DOHH2 (cell line): ENCODE results near the gene NRL.

Source experiments
- H3F3A ChIP-seq: fragments of 200-600 bp; sonication (generic), shearing (Covaris generic); 2 replicates; pipeline ENCODE4 v1.6.0; 2016; ENCODE audit warnings: antibody characterized with exemption, mild to moderate bottlenecking; ENCODE audit not compliant: control insufficient read depth, insufficient read depth
- H3K27ac ChIP-seq: fragments of 200-600 bp; sonication (generic); 2 replicates; pipeline ENCODE4 v1.5.1; 2014; ENCODE audit warnings: low read depth, mild to moderate bottlenecking, low read length, moderate library complexity
- H3K27me3 ChIP-seq: fragments of 200-600 bp; sonication (generic); 2 replicates; pipeline ENCODE4 v1.6.1; 2014; ENCODE audit warnings: mild to moderate bottlenecking, low read length, mixed read lengths; ENCODE audit not compliant: control insufficient read depth
- H3K36me3 ChIP-seq: fragments of 200-600 bp; sonication (generic); 2 replicates; pipeline ENCODE4 v1.6.1; 2014; ENCODE audit warnings: mild to moderate bottlenecking, low read length, moderate library complexity, mixed read lengths; ENCODE audit not compliant: control insufficient read depth
- H3K4me1 ChIP-seq: fragments of 200-600 bp; sonication (generic); 2 replicates; pipeline ENCODE4 v1.6.1; 2014; ENCODE audit warnings: mild to moderate bottlenecking, low read length, mixed read lengths; ENCODE audit not compliant: control insufficient read depth
- H3K4me2 ChIP-seq: fragments of 200-600 bp; sonication (generic); 2 replicates; pipeline ENCODE4 v1.6.0; 2014; ENCODE audit warnings: mild to moderate bottlenecking, low read length, moderate library complexity
- H3K4me3 ChIP-seq: fragments of 200-600 bp; sonication (generic); 2 replicates; pipeline ENCODE4 v1.5.1; 2014; ENCODE audit warnings: mild to moderate bottlenecking, low read length, mixed read lengths
- H3K79me2 ChIP-seq: fragments of 200-600 bp; sonication (generic); 2 replicates; pipeline ENCODE4 v1.6.1; 2014; ENCODE audit warnings: mild to moderate bottlenecking, low read length, mixed read lengths; ENCODE audit not compliant: control insufficient read depth
- H3K9me2 ChIP-seq: fragments of 200-600 bp; sonication (generic); replicated peaks from 2 replicates; pipeline ENCODE4 v1.6.1; 2014; ENCODE audit warnings: mild to moderate bottlenecking, low read length, mixed read lengths; ENCODE audit not compliant: control insufficient read depth
- H3K9me3 ChIP-seq: fragments of 200-600 bp; sonication (generic); 2 replicates; pipeline ENCODE4 v1.6.1; 2014; ENCODE audit warnings: antibody characterized with exemption, low read length, mixed read lengths; ENCODE audit not compliant: control insufficient read depth, insufficient read depth
- H4K20me1 ChIP-seq: fragments of 200-600 bp; sonication (generic); 2 replicates; pipeline ENCODE4 v1.6.0; 2014; ENCODE audit warnings: low read depth, mild to moderate bottlenecking, antibody characterized with exemption, low read length, moderate library complexity; ENCODE audit not compliant: control insufficient read depth, insufficient read depth
- CTCF ChIP-seq: fragments of 200-600 bp; sonication (generic); IDR thresholded peaks from one replicate; pipeline ENCODE4 v1.5.1; 2014; ENCODE audit warnings: antibody characterized with exemption, mild to moderate bottlenecking, low read depth, low read length; ENCODE audit not compliant: poor library complexity, severe bottlenecking
- EZH2phosphoT487 ChIP-seq: fragments of 200-600 bp; sonication (generic); IDR thresholded peaks from 2 replicates; pipeline ENCODE4 v1.6.1; 2017; ENCODE audit warnings: borderline replicate concordance, mild to moderate bottlenecking, antibody characterized with exemption, low read length, moderate library complexity, mixed read lengths

Gene NRL

GRCh38 chr14:24117179-24117578 lies 2.4 kb upstream of the NRL start:
- Histone ChIP-seq H3K9me3 (no peaks in the 10 kb centered on the region), H3K9me2 (no peaks in the 10 kb centered on the region), H4K20me1 (peaks cover 4% of the 10 kb centered on the region; the same call in 1 of the 2 replicates), H3K4me2 (no peak overlapping the region), H3K27ac (no peak overlapping the region), H3K79me2 (peaks cover 24% of the 10 kb centered on the region), H3F3A (peaks cover 9% of the 10 kb centered on the region), H3K36me3 (peaks cover 62% of the 10 kb centered on the region), H3K4me1 (peaks cover 14% of the 10 kb centered on the region), H3K27me3 (no peaks in the 10 kb centered on the region), H3K4me3 (no peak overlapping the region)
- TF ChIP-seq EZH2phosphoT487 (no peak), CTCF (no peak)

GRCh38 chr14:24116128-24116814 lies 1.5 kb upstream of the NRL start:
- peaks cover 4% of the 10 kb centered on the region; the same call in 1 of the 2 replicates for H4K20me1 ChIP-seq
- H3K36me3 ChIP-seq: peaks cover 56% of the 10 kb centered on the region
- no peaks in the 10 kb centered on the region for H3K27me3 ChIP-seq
- peaks cover 24% of the 10 kb centered on the region for H3K79me2 ChIP-seq
- peak overlapping the region; percentile 93 for H3K4me3 ChIP-seq
- no peaks in the 10 kb centered on the region for H3K9me2 ChIP-seq
- peak overlapping the region; percentile 83 for H3K4me2 ChIP-seq
- peaks cover 14% of the 10 kb centered on the region for H3K4me1 ChIP-seq
- no peak overlapping the region for H3K27ac ChIP-seq
- H3F3A ChIP-seq: peaks cover 5% of the 10 kb centered on the region; the same call in 1 of the 2 replicates
- no peaks in the 10 kb centered on the region for H3K9me3 ChIP-seq
- TF ChIP-seq CTCF (no peak), EZH2phosphoT487 (no peak)

GRCh38 chr14:24115422-24116127 lies 826 bp upstream of the NRL start:
- peak overlapping the region; percentile 90; the same call in 1 of the 2 replicates for H3K27ac ChIP-seq
- peaks cover 18% of the 10 kb centered on the region for H3K4me1 ChIP-seq
- peaks cover 9% of the 10 kb centered on the region; the same call in 1 of the 2 replicates for H3F3A ChIP-seq
- TF ChIP-seq CTCF (no peak), EZH2phosphoT487 (no peak)
- peaks cover 24% of the 10 kb centered on the region for H3K79me2 ChIP-seq
- peaks cover 50% of the 10 kb centered on the region for H3K36me3 ChIP-seq
- H3K4me3 ChIP-seq: peak overlapping the region; percentile 93
- H3K27me3 ChIP-seq: no peaks in the 10 kb centered on the region
- H3K4me2 ChIP-seq: peak overlapping the region; percentile 83
- no peaks in the 10 kb centered on the region for H3K9me3 ChIP-seq
- peaks cover 4% of the 10 kb centered on the region; the same call in 1 of the 2 replicates for H4K20me1 ChIP-seq
- H3K9me2 ChIP-seq: no peaks in the 10 kb centered on the region
